GM12874 (cell line): ENCODE results near the gene TCF7L2.

Experiments used
- TF ChIP-seq, protein P1 (sequence below): IDR thresholded peaks from 2 replicates; pipeline ENCODE4 v1.5.1; 2011; ENCODE audit warnings: low read depth, mild to moderate bottlenecking, control low read depth, low read length, moderate library complexity; ENCODE audit not compliant: insufficient read depth

The TCF7L2 gene

DNA sequence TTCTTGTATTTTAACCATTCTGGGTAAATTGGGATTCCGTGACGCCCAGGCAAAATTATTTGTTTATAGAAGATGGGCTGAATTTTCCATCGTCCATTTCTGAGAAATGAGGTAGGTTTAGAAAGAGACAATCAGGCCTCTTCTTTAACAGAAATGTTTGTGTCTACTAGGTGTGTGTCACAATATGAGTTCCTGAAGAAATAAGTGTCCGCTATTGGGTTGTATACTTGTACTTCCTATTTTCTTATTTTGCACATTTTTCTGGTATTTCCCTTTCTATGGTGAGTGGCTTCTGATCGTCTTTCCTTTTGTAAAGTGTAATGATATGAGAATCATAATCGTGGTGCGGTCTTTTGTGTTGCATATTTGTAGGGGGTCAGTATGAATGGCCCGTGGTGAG, 83.9 kb downstream of the TCF7L2 start:
- TF ChIP-seq, protein P1, sequence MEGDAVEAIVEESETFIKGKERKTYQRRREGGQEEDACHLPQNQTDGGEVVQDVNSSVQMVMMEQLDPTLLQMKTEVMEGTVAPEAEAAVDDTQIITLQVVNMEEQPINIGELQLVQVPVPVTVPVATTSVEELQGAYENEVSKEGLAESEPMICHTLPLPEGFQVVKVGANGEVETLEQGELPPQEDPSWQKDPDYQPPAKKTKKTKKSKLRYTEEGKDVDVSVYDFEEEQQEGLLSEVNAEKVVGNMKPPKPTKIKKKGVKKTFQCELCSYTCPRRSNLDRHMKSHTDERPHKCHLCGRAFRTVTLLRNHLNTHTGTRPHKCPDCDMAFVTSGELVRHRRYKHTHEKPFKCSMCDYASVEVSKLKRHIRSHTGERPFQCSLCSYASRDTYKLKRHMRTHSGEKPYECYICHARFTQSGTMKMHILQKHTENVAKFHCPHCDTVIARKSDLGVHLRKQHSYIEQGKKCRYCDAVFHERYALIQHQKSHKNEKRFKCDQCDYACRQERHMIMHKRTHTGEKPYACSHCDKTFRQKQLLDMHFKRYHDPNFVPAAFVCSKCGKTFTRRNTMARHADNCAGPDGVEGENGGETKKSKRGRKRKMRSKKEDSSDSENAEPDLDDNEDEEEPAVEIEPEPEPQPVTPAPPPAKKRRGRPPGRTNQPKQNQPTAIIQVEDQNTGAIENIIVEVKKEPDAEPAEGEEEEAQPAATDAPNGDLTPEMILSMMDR = no peak

DNA sequence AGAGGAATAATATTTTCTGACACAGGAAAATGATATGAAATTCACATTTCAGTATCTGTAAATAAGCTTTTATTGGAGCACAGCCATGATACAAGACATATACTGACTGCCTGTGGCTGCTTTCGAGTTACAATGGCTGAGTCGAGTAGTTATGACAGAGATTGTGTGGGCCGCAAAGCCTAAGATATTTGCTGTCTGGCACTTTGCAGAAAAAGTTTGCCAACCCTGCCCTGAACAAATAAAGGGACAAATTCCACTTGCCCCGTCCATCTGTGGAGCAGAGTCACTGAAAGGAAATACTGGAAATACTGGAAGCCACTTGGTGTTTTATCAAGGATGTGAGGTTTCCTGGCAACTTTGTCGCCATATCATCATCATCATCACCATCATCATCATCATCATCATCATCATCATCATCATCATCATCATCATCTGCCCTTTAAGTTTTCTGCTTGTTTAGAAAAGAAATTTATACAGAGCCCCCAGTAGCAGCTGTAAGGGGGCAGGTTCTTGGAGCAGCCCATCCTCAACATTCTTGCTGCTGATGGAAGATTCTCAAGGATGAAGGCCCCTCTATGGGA, 85.8 kb downstream of the TCF7L2 start:
- TF ChIP-seq, protein P1 = no peak

DNA sequence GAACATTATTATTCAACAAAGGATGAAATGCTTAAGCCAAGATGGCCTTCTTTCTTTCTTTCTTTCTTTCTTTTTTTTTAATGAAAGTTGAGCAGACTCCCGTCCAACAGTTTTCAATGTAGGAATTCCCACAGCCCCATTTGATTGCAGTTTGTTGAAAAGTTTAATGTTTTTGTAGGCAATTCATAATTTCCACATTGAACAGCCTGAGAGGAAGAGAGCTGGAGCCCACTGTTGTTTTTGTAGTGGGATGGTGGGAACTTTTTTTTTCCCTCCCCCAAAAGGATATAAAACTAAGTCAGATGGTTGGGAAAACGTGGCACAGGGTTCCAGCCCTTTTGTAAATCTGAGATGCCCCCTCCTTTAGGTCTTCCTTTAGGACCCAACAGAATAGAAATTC, 86.6 kb downstream of the TCF7L2 start:
- TF ChIP-seq, protein P1 = no peak

DNA sequence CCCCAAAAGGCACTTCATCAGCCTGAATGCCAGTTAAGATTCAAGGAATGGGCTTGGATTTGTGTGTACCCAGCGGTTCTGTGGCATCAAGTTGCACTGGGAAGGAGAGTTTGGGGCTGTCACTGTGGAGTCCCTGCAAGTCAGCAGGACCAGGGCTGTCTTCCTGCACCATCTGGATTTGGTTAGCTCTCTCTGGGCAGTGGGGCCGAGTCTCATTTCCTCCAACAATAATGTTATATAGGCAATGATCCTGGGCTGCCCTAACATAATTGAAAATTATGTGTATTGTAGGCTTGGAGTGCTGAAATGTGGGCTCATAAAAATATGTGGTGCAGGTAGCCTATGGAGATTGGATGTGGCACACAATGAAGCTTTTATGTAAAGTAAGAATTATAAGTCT, 87.2 kb downstream of the TCF7L2 start:
- TF ChIP-seq, protein P1 = no peak

DNA sequence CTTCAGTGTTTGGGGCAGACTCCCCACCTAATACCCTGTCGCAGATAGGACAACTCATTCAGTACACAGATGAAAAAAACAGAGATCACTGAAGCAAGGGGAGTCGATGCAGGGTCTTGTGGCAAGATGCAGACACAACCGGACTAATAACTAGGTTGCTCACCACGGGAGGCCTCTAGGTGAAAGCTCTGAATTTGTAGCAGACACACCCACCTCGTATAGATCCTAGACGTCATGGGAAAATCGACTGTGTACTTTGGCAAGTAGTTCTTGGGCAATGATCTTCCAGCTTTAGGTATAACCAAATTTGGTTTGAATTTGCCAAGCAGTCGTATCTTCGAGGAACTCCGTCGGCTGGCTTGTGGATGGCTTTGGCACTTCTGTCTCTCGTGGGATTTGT, 88.1 kb downstream of the TCF7L2 start:
- TF ChIP-seq, protein P1 = no peak

DNA sequence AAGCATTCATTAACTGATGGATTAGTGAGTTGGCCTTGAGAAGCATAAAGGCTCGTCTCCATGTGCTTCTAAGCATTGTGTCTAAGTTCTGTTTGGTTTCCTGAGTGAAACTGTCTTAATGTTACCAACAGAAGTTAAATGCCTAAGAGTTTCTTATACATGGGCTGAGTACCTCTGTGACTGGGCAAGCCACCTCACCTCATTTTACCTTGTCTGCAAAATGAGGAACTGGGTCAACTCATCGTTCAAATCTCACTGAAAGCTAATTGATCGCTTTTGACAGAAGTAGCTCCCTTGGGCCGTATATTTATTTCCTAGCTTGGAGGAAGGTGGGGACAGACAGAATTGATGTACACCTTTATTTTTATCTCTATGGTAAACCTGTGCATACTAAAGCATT, 88.9 kb downstream of the TCF7L2 start:
- TF ChIP-seq, protein P1 = no peak

DNA sequence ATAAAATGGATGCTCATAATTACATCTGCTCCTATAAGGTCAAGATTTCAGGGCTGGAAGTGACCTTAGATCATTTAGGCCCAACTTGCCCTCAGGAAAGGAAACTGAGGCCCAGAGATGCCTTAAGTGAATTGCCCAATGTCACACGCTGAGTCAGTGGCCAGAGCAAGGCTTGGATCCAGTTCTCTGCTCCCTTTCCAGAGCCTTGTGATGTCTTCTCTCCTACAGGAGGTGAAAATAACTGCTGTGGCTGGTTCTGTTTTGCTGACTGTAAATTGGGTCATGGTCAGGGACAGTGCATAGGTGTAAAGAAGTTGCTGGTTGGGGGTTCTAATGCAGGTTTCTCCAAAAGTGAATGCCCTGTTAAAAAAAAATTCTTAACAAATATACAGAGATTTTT, 91.3 kb downstream of the TCF7L2 start:
- TF ChIP-seq, protein P1 = no peak
